BJ (cell line): Measurements from ENCODE around the gene CACNA1C. TPM values are rescaled to one million over a fixed set of nuclear protein-coding genes. Genes with fewer than 3 reads are reported as not detected.

Source experiments
- CTCF ChIA-PET: fragments of 350-600 bp; formaldehyde crosslinking; extraction: SDS; loops from one replicate; lab custom pipeline; 2021; ENCODE audit warnings: antibody characterized with exemption, inconsistent platforms; lab: Yijun Ruan, JAX
- POLR2A ChIA-PET: fragments of 300-600 bp; sonication (Branson Sonifier 250); formaldehyde crosslinking; extraction: SDS; loops from one replicate; lab custom pipeline; 2021; ENCODE audit warnings: antibody characterized with exemption; lab: Charles Lee
- DNase-seq: peaks from one replicate; pipeline ENCODE4 v3.0.0-alpha.2; 2011; ENCODE audit warnings: low read depth
- H3K27me3 ChIP-seq: 2 replicates; pipeline ENCODE4 v1.6.0; 2011; ENCODE audit warnings: low read length; ENCODE audit not compliant: control insufficient read depth, insufficient read depth
- H3K36me3 ChIP-seq: 2 replicates; pipeline ENCODE4 v1.5.1; 2011; ENCODE audit warnings: low read length; ENCODE audit not compliant: control insufficient read depth, insufficient read depth
- H3K4me3 ChIP-seq: 2 replicates; pipeline ENCODE4 v1.5.1; 2011; ENCODE audit warnings: low read depth, mild to moderate bottlenecking, control low read depth, low read length
- CTCF ChIP-seq: IDR thresholded peaks from 2 replicates; pipeline ENCODE4 v1.5.1; 2011; ENCODE audit warnings: low read depth, mild to moderate bottlenecking, control low read depth, inconsistent platforms, low read length, moderate library complexity; ENCODE audit not compliant: insufficient read depth
- polyA plus RNA-seq: library from polyadenylated mRNA; depleted of rRNA; stranded (reverse); fragments of >200 nt; gene quantifications from 2 replicates; pipeline ENCODE4 v1.2.3, GENCODE V29; 2011

The CACNA1C gene
- polyA plus RNA-seq, 1 experiment, result 14.7 TPM

- no peak overlapping the region for H3K4me3 ChIP-seq
- no peaks in the 10 kb centered on the region for H3K36me3 ChIP-seq
- ChIA-PET CTCF (interaction anchor here (1.2 to 1.4 kb wide), 2 partner anchors 10 to 25 kb away, joined by 3 to 4 read pairs; no protein-coding TSS in a partner anchor), POLR2A (no interaction called here)
- no peaks in the 10 kb centered on the region for H3K27me3 ChIP-seq
- TF ChIP-seq CTCF, result no peak
- no peak for DNase-seq
Measured at GRCh38 chr12:2009623-2010022, 43.2 kb upstream of the CACNA1C start.

GRCh38 chr12:2011643-2012607, 40.9 kb upstream of the CACNA1C start:
- CTCF ChIA-PET, result interaction anchor here (1.0 to 1.6 kb wide), 2 partner anchors 14 to 15 kb away, joined by 3 to 4 read pairs; no protein-coding TSS in a partner anchor
- Histone ChIP-seq H3K4me3 (no peak overlapping the region), H3K27me3 (no peaks in the 10 kb centered on the region), H3K36me3 (no peaks in the 10 kb centered on the region)
- POLR2A ChIA-PET, result no interaction called here
- no peak for TF ChIP-seq CTCF
- DNase-seq, result no peak

GRCh38 chr12:2013086-2013485, 39.7 kb upstream of the CACNA1C start:
- H3K27me3 ChIP-seq, result no peaks in the 10 kb centered on the region; the same call in 1 of the 2 replicates
- ChIA-PET POLR2A (interaction anchor here (0.5 kb wide), 1 partner anchor 505 kb away, joined by 3 read pairs; no protein-coding TSS in a partner anchor), CTCF (interaction anchor here (1.0 to 1.6 kb wide), 3 partner anchors 13 to 73 kb away, joined by 3 to 4 read pairs (median 3); no protein-coding TSS in a partner anchor)
- no peak for DNase-seq
- no peak for TF ChIP-seq CTCF
- H3K4me3 ChIP-seq, result no peak overlapping the region
- H3K36me3 ChIP-seq, result no peaks in the 10 kb centered on the region

- POLR2A ChIA-PET, result interaction anchor here (0.5 kb wide), 1 partner anchor 504 kb away, joined by 3 read pairs; no protein-coding TSS in a partner anchor
Measured at GRCh38 chr12:2013527-2014223, 39.1 kb upstream of the CACNA1C start.

More at GRCh38 chr12:2013527-2014223, 39.1 kb upstream of the CACNA1C start:
- CTCF ChIA-PET, result interaction anchor here (1.1 to 1.6 kb wide), 2 partner anchors 14 to 74 kb away, joined by 3 to 4 read pairs; no protein-coding TSS in a partner anchor
- no peak overlapping the region for H3K4me3 ChIP-seq
- no peak for TF ChIP-seq CTCF
- H3K27me3 ChIP-seq, result no peaks in the 10 kb centered on the region; the same call in 1 of the 2 replicates
- no peak for DNase-seq
- H3K36me3 ChIP-seq, result no peaks in the 10 kb centered on the region
